Psoas muscle (tissue), 8 donors: ENCODE results near the gene FAM221A. TPM values are rescaled to one million over a fixed set of nuclear protein-coding genes. Genes with fewer than 3 reads are reported as not detected.

Source experiments
- ATAC-seq, 4 donors: fragments of 200-7000 bp; cut with Tn5 transposase; one replicate each; pipeline ENCODE4 v1.9.1; 2020; ENCODE audit warnings: moderate library complexity in 3 of 4, mild to moderate bottlenecking in 2 of 4
- DNase-seq, 2 donors: peaks; one replicate each; pipeline ENCODE4 v3.0.0-alpha.2; 2020
- H3K27ac ChIP-seq: fragments of 200-600 bp; one replicate; pipeline ENCODE4 v1.8.0; 2022
- H3K27me3 ChIP-seq, 3 donors: fragments of 200-600 bp in 1 of 3; one replicate each; pipeline versions ENCODE4 v1.6.1 to v1.8.0; 2013 to 2022; ENCODE audit warnings: low read length in 2 of 3, mild to moderate bottlenecking in 2 of 3, moderate library complexity in 1 of 3; ENCODE audit not compliant: insufficient read depth in 3 of 3
- H3K36me3 ChIP-seq, 2 donors: fragments of 200-600 bp in 1 of 2; one replicate each; pipeline versions ENCODE4 v1.6.1 to v1.8.0; 2013 to 2022; ENCODE audit warnings: low read depth in 1 of 2, mild to moderate bottlenecking in 1 of 2, moderate library complexity in 1 of 2; ENCODE audit not compliant: insufficient read depth in 1 of 2
- H3K4me1 ChIP-seq: fragments of 200-600 bp; one replicate; pipeline ENCODE4 v1.8.0; 2022
- H3K4me3 ChIP-seq: fragments of 200-600 bp; one replicate; pipeline ENCODE4 v1.8.0; 2022; ENCODE audit warnings: mild to moderate bottlenecking
- H3K9me3 ChIP-seq: fragments of 200-600 bp; one replicate; pipeline ENCODE4 v1.8.0; 2022
- WGBS, 3 donors: extraction: QIAGEN DNeasy Blood & Tissue Kit; methylation state at CpG; one replicate each; pipeline versions ENCODE4 v1.1.6 to v1.1.7; 2013; 5-methylcytosine and 5-hydroxymethylcytosine counted together
- intact Hi-C, 2 donors: fragments of 100-400 bp; cut with DNase I; formaldehyde crosslinking; loops; one replicate each; pipeline versions ENCODE4 v1.11.0 to v1.14.2; 2022
- polyA plus RNA-seq, 3 donors: library from polyadenylated mRNA; stranded (reverse); fragments of 200-250 nt; gene quantifications; one replicate each; pipeline ENCODE4 v1.2.3, GENCODE V29; 2013
- total RNA-seq, 4 donors: library from RNA; stranded (reverse); fragmentation: NEBNext Ultra II Directional in 2 of 4; extraction: Animal tissue kit (Norgen Biotek cat#: 25700) in 2 of 4; gene quantifications; one replicate each; pipeline versions ENCODE4 v1.2.1 to v1.2.4, GENCODE V29; 2021 to 2023
- TF ChIP-seq, protein P1 (sequence below): fragments of 200-600 bp; IDR thresholded peaks from one replicate; pipeline ENCODE4 v1.8.0; 2022; ENCODE audit warnings: antibody characterized with exemption
- donor health status: healthy with polysubstance abuse.
- donor health status: DM: no; HTN: no; CAD: no; lungs with moderate emphysema.
- donor health status: Bipolar disorder and iron deficiency.
- donor health status: healthy.
- donor health status: DM: yes; HTN: yes; CAD: no.
- donor health status: DM: no; HTN: no; CAD: no.
- donor health status: DM: no; HTN: no; CAD: no.
- donor health status: DM: yes; HTN: yes; CAD: no.

FAM221A gene
- total and polyA plus RNA-seq, 7 donors: 0.57 to 4.0 (median 1.9) TPM

GRCh38 chr7:23696916-23697441 is 17.0 kb downstream of the FAM221A start:
- Histone ChIP-seq H3K27ac (no peak overlapping the region), H3K4me3 (no peak overlapping the region), H3K27me3 (no peaks in the 10 kb centered on the region), H3K36me3 (peaks cover 0 to 33% of the 10 kb centered on the region in 2 donors), H3K4me1 (no peaks in the 10 kb centered on the region), H3K9me3 (no peaks in the 10 kb centered on the region)
- 28 to 37% (median 33%) methylated on average over 7 of the region's 7 CpGs for WGBS, 3 donors
- TF ChIP-seq, protein P1, sequence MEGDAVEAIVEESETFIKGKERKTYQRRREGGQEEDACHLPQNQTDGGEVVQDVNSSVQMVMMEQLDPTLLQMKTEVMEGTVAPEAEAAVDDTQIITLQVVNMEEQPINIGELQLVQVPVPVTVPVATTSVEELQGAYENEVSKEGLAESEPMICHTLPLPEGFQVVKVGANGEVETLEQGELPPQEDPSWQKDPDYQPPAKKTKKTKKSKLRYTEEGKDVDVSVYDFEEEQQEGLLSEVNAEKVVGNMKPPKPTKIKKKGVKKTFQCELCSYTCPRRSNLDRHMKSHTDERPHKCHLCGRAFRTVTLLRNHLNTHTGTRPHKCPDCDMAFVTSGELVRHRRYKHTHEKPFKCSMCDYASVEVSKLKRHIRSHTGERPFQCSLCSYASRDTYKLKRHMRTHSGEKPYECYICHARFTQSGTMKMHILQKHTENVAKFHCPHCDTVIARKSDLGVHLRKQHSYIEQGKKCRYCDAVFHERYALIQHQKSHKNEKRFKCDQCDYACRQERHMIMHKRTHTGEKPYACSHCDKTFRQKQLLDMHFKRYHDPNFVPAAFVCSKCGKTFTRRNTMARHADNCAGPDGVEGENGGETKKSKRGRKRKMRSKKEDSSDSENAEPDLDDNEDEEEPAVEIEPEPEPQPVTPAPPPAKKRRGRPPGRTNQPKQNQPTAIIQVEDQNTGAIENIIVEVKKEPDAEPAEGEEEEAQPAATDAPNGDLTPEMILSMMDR: peak; percentile 44
- peak in 2 of 4 donors; percentile 41 to 56 for ATAC-seq
- DNase-seq: peak; percentile 37 to 68
- intact Hi-C loops: no loop called here

- Histone ChIP-seq H3K27me3 (no peaks in the 10 kb centered on the region), H3K36me3 (peaks cover 0 to 45% of the 10 kb centered on the region in 2 donors), H3K9me3 (no peaks in the 10 kb centered on the region), H3K4me3 (no peak overlapping the region), H3K27ac (no peak overlapping the region), H3K4me1 (no peaks in the 10 kb centered on the region)
- no peak for ATAC-seq
- intact Hi-C loops: no loop called here
- no peak for DNase-seq
- WGBS, 3 donors: 57 to 65% (median 58%) methylated on average over 2 of the region's 2 CpGs
- TF ChIP-seq, protein P1: no peak
These were observed 18.8 kb downstream of the FAM221A start for GRCh38 chr7:23698822-23699221.

DNA sequence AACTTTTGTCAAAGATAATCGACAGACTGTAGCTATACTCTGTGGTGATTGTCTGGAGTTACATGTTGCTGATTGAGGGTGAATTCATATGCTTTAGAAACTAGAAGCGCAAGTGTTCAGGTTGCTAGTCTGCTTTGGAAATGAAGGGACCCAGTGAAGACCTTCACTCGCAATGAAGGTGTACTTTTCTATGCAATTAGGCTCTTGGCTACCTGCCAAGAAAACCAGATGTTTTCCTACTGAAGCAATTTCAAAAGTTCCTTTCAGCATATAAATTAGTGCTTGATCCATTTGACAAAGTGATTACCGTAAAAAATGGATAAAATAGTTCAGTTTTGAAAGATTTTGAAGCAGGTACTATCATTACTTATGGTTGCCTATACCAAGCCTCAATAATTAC is 20.0 kb downstream of the FAM221A start:
- Histone ChIP-seq H3K27ac (no peak overlapping the region), H3K36me3 (peaks cover 0 to 38% of the 10 kb centered on the region in 2 donors), H3K9me3 (no peaks in the 10 kb centered on the region), H3K4me1 (no peaks in the 10 kb centered on the region), H3K4me3 (no peak overlapping the region), H3K27me3 (no peaks in the 10 kb centered on the region)
- TF ChIP-seq, protein P1: no peak
- intact Hi-C loops: no loop called here
- 73 to 78% (median 76%) methylated on average over 4 of the region's 4 CpGs for WGBS, 3 donors
- ATAC-seq (no peak), DNase-seq (no peak)

- Histone ChIP-seq H3K9me3 (peaks cover 9% of the 10 kb centered on the region), H3K27me3 (peaks cover 0 to 4% (median 0%) of the 10 kb centered on the region in 3 donors), H3K36me3 (peaks cover 0 to 11% of the 10 kb centered on the region in 2 donors), H3K4me1 (no peaks in the 10 kb centered on the region), H3K27ac (no peak overlapping the region), H3K4me3 (no peak overlapping the region)
- ATAC-seq (no peak), DNase-seq (no peak)
- WGBS, 3 donors: 88 to 90% (median 88%) methylated on average over 7 of the region's 7 CpGs
- TF ChIP-seq, protein P1: no peak
- intact Hi-C loops: no loop called here
These were observed 29.2 kb downstream of the FAM221A start for GRCh38 chr7:23709081-23709750.
